K562 (cell line): ENCODE measurements around the gene FADS6. TPM values are rescaled to one million over a fixed set of nuclear protein-coding genes. Genes with fewer than 3 reads are reported as not detected.
A peak's percentile ranks its signal among the peaks of the same experiment; 100 is the strongest.

ENCODE experiments used
- ATF7 ChIP-seq: fragments of 450-650 bp; IDR thresholded peaks from 2 replicates; pipeline ENCODE4 v1.7.1; 2014; ENCODE audit warnings: mild to moderate bottlenecking, moderate library complexity
- CBX8 ChIP-seq: fragments of 200-600 bp; sonication (generic); IDR thresholded peaks from 2 replicates; pipeline ENCODE4 v1.6.1; 2012; ENCODE audit warnings: borderline replicate concordance, mixed run types, low read depth, mild to moderate bottlenecking, moderate library complexity, mixed read lengths, low read length, control low read depth, inconsistent platforms; ENCODE audit not compliant: poor library complexity, severe bottlenecking; ENCODE audit errors: extremely low read depth
- CSDE1 ChIP-seq, 2 experiments: fragments of 450-650 bp; IDR thresholded peaks; 2 replicates each; pipeline ENCODE4 v1.6.1; 2016; ENCODE audit warnings: mild to moderate bottlenecking in 1 of 2
- E2F4 ChIP-seq: sonication (generic); formaldehyde crosslinking; IDR thresholded peaks from 2 replicates; pipeline ENCODE4 v1.8.0; 2022; ENCODE audit warnings: mild to moderate bottlenecking, low read depth, missing genetic modification reagents
- GABPA ChIP-seq: fragments of 200-800 bp; sonication (Bioruptor generic); conservative IDR thresholded peaks from 2 replicates; pipeline ENCODE4 v1.6.1; 2016; ENCODE audit warnings: low read depth, missing genetic modification characterization, missing compliant biosample characterization
- GABPB2 ChIP-seq: fragments of 250-450 bp; sonication (Bioruptor Pico); conservative IDR thresholded peaks from 2 replicates; pipeline ENCODE4 v1.5.1; 2021; ENCODE audit warnings: mild to moderate bottlenecking
- GATAD2A ChIP-seq: fragments of 450-650 bp; IDR thresholded peaks from 2 replicates; pipeline ENCODE4 v1.6.1; 2017
- KAT7 ChIP-seq: sonication (generic); formaldehyde crosslinking; IDR thresholded peaks from 2 replicates; pipeline ENCODE4 v1.8.0; 2022; ENCODE audit warnings: missing genetic modification reagents, mild to moderate bottlenecking, borderline replicate concordance
- PBX2 ChIP-seq, 2 experiments: IDR thresholded peaks in 1 of 2; conservative IDR thresholded peaks in 1 of 2; 2 replicates each; pipeline ENCODE4 v1.6.1; 2016; ENCODE audit warnings: low read depth in 2 of 2, mild to moderate bottlenecking in 1 of 2, missing compliant biosample characterization in 1 of 2, missing genetic modification characterization in 1 of 2, moderate library complexity in 1 of 2
- SRSF9 ChIP-seq: fragments of 200-400 bp; formaldehyde crosslinking; IDR thresholded peaks from 2 replicates; pipeline ENCODE4 v1.6.1; 2017; ENCODE audit warnings: low read depth, low read length, borderline replicate concordance
- TBL1XR1 ChIP-seq, 2 experiments: IDR thresholded peaks; 2 replicates each; pipeline ENCODE4 v1.6.1; 2012; ENCODE audit warnings: improper control_type of control experiment in 2 of 2, low read length in 2 of 2, mild to moderate bottlenecking in 1 of 2
- YY1 ChIP-seq, 3 experiments: IDR thresholded peaks; 2 replicates each; pipeline ENCODE4 v1.6.1; 2011; ENCODE audit warnings: low read length in 2 of 3, mild to moderate bottlenecking in 2 of 3, moderate library complexity in 2 of 3, borderline replicate concordance in 1 of 3, control low read depth in 1 of 3, low read depth in 1 of 3; ENCODE audit not compliant: insufficient read depth in 3 of 3, insufficient replicate concordance in 2 of 3, control insufficient read depth in 1 of 3, insufficient read length in 1 of 3; ENCODE audit errors: extremely low read depth in 1 of 3
- ZBTB2 ChIP-seq: fragments of 450-650 bp; IDR thresholded peaks from 2 replicates; pipeline ENCODE4 v1.6.1; 2016; ENCODE audit warnings: antibody characterized with exemption
- ZNF140 ChIP-seq: fragments of 250-450 bp; sonication (Bioruptor Pico); IDR thresholded peaks from 2 replicates; pipeline ENCODE4 v1.8.0; 2021; ENCODE audit warnings: moderate library complexity, mild to moderate bottlenecking, inconsistent platforms
- ZNF311 ChIP-seq: fragments of 250-450 bp; sonication (Bioruptor Pico); IDR thresholded peaks from 2 replicates; pipeline ENCODE4 v1.4.0; 2020; ENCODE audit warnings: mild to moderate bottlenecking, moderate library complexity
- ZNF449 ChIP-seq: fragments of 250-450 bp; sonication (Bioruptor Pico); IDR thresholded peaks from 2 replicates; pipeline ENCODE4 v1.8.0; 2022; ENCODE audit warnings: moderate library complexity, mild to moderate bottlenecking, inconsistent platforms
- ZNF586 ChIP-seq: fragments of 450-650 bp; formaldehyde crosslinking; conservative IDR thresholded peaks from 2 replicates; pipeline ENCODE4 v1.4.0; 2020; ENCODE audit warnings: mild to moderate bottlenecking, moderate library complexity
- polyA plus RNA-seq, 8 experiments: library from polyadenylated mRNA; depleted of rRNA in 4 of 8; stranded (reverse) in 5 of 8; unstranded in 3 of 8; fragments of >200 nt; fragmentation: Nextera tagmentation in 2 of 8; fragmentation: Illumina TruSeq in 1 of 8; extraction: Ambion mirVana in 2 of 8; extraction: Trizol in 1 of 8; gene quantifications; 2 replicates each; pipeline versions ENCODE4 v1.2.1 to v1.2.3, GENCODE V29; 2011 to 2014; ENCODE audit warnings: inconsistent platforms in 1 of 8, missing spikeins in 1 of 8
- total RNA-seq, 7 experiments: library from RNA; depleted of rRNA in 6 of 7; stranded (reverse); fragments of >200 nt in 6 of 7; fragmentation: Illumina TruSeq in 2 of 7; extraction: Trizol in 2 of 7; gene quantifications; 2 replicates each; pipeline versions ENCODE4 v1.2.1 to v1.2.3, GENCODE V29; 2011 to 2021; ENCODE audit warnings: low replicate concordance in 1 of 7

Gene FADS6
- total and polyA plus RNA-seq, 9 of the 15 experiments (the other 6 are each of a cell fraction or from before 2014, with no cell fraction given), result 0.18 to 0.22 TPM; not detected in 7

- TF ChIP-seq ATF7, result peak; percentile 87
- peak in 1 of 2 experiments; percentile 86; a peak in 2 of 4 replicates for TF ChIP-seq TBL1XR1 (IDR thresholded peaks at IDR 0.05; ENCODE audit: low read length in 2 of 2)
- peak; percentile 58; the same call in 1 of the 2 replicates for TF ChIP-seq ZNF311 (CRISPR knock-in tag)
- peak in 1 of 2 experiments; percentile 74; a peak in 1 of 4 replicates for TF ChIP-seq CSDE1 (IDR thresholded peaks at IDR 0.05)
- no peak for TF ChIP-seq GABPB2 (CRISPR knock-in tag)
- TF ChIP-seq E2F4 (CRISPR knock-in tag), result peak; percentile 96
- TF ChIP-seq PBX2 (CRISPR knock-in tag; IDR thresholded peaks at IDR 0.05; ENCODE audit: low read depth), result no peak
- no peak for TF ChIP-seq PBX2 (tag; conservative IDR thresholded peaks at IDR 0.05; ENCODE audit: low read depth)
- no peak for TF ChIP-seq GATAD2A
- TF ChIP-seq ZNF586 (CRISPR knock-in tag), result 0 out of 2 replicates have a peak, but pooled peaks have one; percentile 42
- TF ChIP-seq ZBTB2, result no peak
- peak in 1 of 3 experiments; percentile 71 for TF ChIP-seq YY1 (IDR thresholded peaks at IDR 0.05; ENCODE audit: borderline replicate concordance in 1 of 3, control insufficient read depth in 1 of 3, extremely low read depth in 1 of 3, insufficient read depth in 3 of 3, insufficient read length in 1 of 3, insufficient replicate concordance in 2 of 3, low read depth in 1 of 3, low read length in 2 of 3)
- no peak for TF ChIP-seq SRSF9
- peak; percentile 43; the same call in 1 of the 2 replicates for TF ChIP-seq ZNF449 (CRISPR knock-in tag)
- TF ChIP-seq ZNF140 (CRISPR knock-in tag), result 0 out of 2 replicates have a peak, but pooled peaks have one; percentile 46
- TF ChIP-seq CBX8, result no peak
- peak; percentile 55; the same call in 1 of the 2 replicates for TF ChIP-seq GABPA (tag)
- no peak for TF ChIP-seq KAT7 (CRISPR knock-in tag)
Measured at GRCh38 chr17:74873037-74873873, 20.2 kb downstream of the FADS6 start (continued).
